Measurements from ENCODE around the gene RNF157. TPM values are rescaled to one million over a fixed set of nuclear protein-coding genes. Genes with fewer than 3 reads are reported as not detected.

The RNF157 gene
- total and polyA plus RNA-seq, 2 of the 13 experiments (the other 11 are each of a cell fraction or from before 2014, with no cell fraction given) = 0.44 to 1.5 TPM

- no peak for TF ChIP-seq ZNF687 (CRISPR knock-in tag; IDR thresholded peaks at IDR 0.05)
Measured at GRCh38 chr17:76097716-76098295, 142.5 kb downstream of the RNF157 start (continued).

GRCh38 chr17:76095943-76096342, 144.3 kb downstream of the RNF157 start:
- WGBS (ENCODE audit: low lambda C conversion rate) = 93% methylated on average over 13 of the region's 13 CpGs
- no peak overlapping the region for H3K4me3 ChIP-seq (replicated peaks in 1 of 3; ENCODE audit: insufficient read depth in 1 of 3, low read depth in 2 of 3, low read length in 3 of 3)
- H3K4me1 ChIP-seq (ENCODE audit: insufficient read depth, low read length) = no peaks in the 10 kb centered on the region
- ChIA-PET POLR2A (interaction anchor here (1.8 kb wide), 1 partner anchor 10 kb away, joined by 7 read pairs; no protein-coding TSS in a partner anchor), CTCF (ENCODE audit: low intra/inter-chr PET ratio, low total read pairs) (no interaction called here)
- ATAC-seq = no peak
- no peak overlapping the region for H3K9ac ChIP-seq (ENCODE audit: insufficient read depth, low read depth, low read length)
- BruUV-seq (replicated peaks) = no TSS peak
- H4K20me1 ChIP-seq (ENCODE audit: insufficient read depth, low read length) = no peaks in the 10 kb centered on the region
- no peaks in the 10 kb centered on the region for H3K79me2 ChIP-seq (ENCODE audit: insufficient read depth, low read length)
- DNase-seq (ENCODE audit: low spot score) = no peak
- no peak overlapping the region for H2AFZ ChIP-seq (ENCODE audit: low read length)
- H3K27ac ChIP-seq (ENCODE audit: extremely low read length, insufficient read depth, low read length) = no peak overlapping the region
- in situ Hi-C loops (cut with HindIII; ENCODE audit: extremely low pct_ligation_motif_present, low pct_unique_long_range_greater_than_20kb) (no loop called here), intact Hi-C loops (cut with micrococcal nuclease; ENCODE audit: unreplicated experiment) (no loop called here)
- no peak for FAIRE-seq
- peaks cover 41 to 79% of the 10 kb centered on the region in 2 experiments for H3K36me3 ChIP-seq (replicated peaks in 1 of 2; ENCODE audit: control insufficient read depth in 1 of 2, insufficient read depth in 2 of 2, low read length in 2 of 2)
- TF ChIP-seq KDM5A (IDR thresholded peaks at IDR 0.05; ENCODE audit: borderline replicate concordance, low read length) (no peak), ZSCAN29 (CRISPR knock-in tag; conservative IDR thresholded peaks at IDR 0.05) (no peak), PATZ1 (CRISPR knock-in tag; IDR thresholded peaks at IDR 0.05) (no peak), ZNF136 (CRISPR knock-in tag; IDR thresholded peaks at IDR 0.05; ENCODE audit: low read depth) (no peak), ZNF121 (CRISPR knock-in tag; IDR thresholded peaks at IDR 0.05) (no peak), RFXAP (CRISPR knock-in tag; IDR thresholded peaks at IDR 0.05; ENCODE audit: borderline replicate concordance) (no peak), ZSCAN25 (CRISPR knock-in tag; IDR thresholded peaks at IDR 0.05) (no peak), CC2D1A (CRISPR knock-in tag; IDR thresholded peaks at IDR 0.05) (no peak), TFAP4 (IDR thresholded peaks at IDR 0.05; ENCODE audit: borderline replicate concordance, low read depth) (no peak)
- no peaks in the 10 kb centered on the region for H3K9me3 ChIP-seq (ENCODE audit: low read length)
- H3K4me2 ChIP-seq (ENCODE audit: low read depth, low read length) = no peak overlapping the region
- H3K27me3 ChIP-seq (ENCODE audit: control insufficient read depth in 1 of 2, insufficient read depth in 2 of 2, low read length in 2 of 2) = no peaks in the 10 kb centered on the region
